Effector memory CD4-positive, alpha-beta T cell (primary cell): ENCODE measurements around the gene DEPDC1B.

Experiments used
- DNase-seq, 3 donors: peaks; one replicate each; pipeline ENCODE4 v3.0.0-alpha.2; 2020
- H3K27ac ChIP-seq: 2 replicates; pipeline ENCODE4 v1.7.0; 2013; ENCODE audit warnings: mild to moderate bottlenecking, low read length, moderate library complexity; ENCODE audit not compliant: insufficient read depth, poor library complexity, severe bottlenecking
- H3K27me3 ChIP-seq: replicated peaks from 2 replicates; pipeline ENCODE4 v1.7.0; 2013; ENCODE audit warnings: mild to moderate bottlenecking, low read length; ENCODE audit not compliant: insufficient read depth, control insufficient read depth, poor library complexity, severe bottlenecking
- H3K36me3 ChIP-seq: 2 replicates; pipeline ENCODE4 v1.7.0; 2013; ENCODE audit warnings: mild to moderate bottlenecking, low read length, moderate library complexity; ENCODE audit not compliant: control insufficient read depth, insufficient read depth
- H3K4me1 ChIP-seq: 2 replicates; pipeline ENCODE4 v1.7.0; 2013; ENCODE audit warnings: low read length, mild to moderate bottlenecking; ENCODE audit not compliant: control insufficient read depth, insufficient read depth, poor library complexity, severe bottlenecking
- H3K4me3 ChIP-seq: 2 replicates; pipeline ENCODE4 v1.7.0; 2013; ENCODE audit warnings: low read length, low read depth, mild to moderate bottlenecking; ENCODE audit not compliant: insufficient read depth, poor library complexity, severe bottlenecking
- H3K9me3 ChIP-seq: 2 replicates; pipeline ENCODE4 v1.7.0; 2013; ENCODE audit warnings: mild to moderate bottlenecking, low read length, moderate library complexity; ENCODE audit not compliant: control insufficient read depth

DEPDC1B gene

GRCh38 chr5:60677850-60678664, 21.9 kb downstream of the DEPDC1B start:
- no peaks in the 10 kb centered on the region for H3K9me3 ChIP-seq
- DNase-seq = no peak
- no peak overlapping the region for H3K4me3 ChIP-seq
- H3K27ac ChIP-seq = no peak overlapping the region
- H3K36me3 ChIP-seq = no peaks in the 10 kb centered on the region
- no peaks in the 10 kb centered on the region for H3K4me1 ChIP-seq
- no peaks in the 10 kb centered on the region for H3K27me3 ChIP-seq

DNA sequence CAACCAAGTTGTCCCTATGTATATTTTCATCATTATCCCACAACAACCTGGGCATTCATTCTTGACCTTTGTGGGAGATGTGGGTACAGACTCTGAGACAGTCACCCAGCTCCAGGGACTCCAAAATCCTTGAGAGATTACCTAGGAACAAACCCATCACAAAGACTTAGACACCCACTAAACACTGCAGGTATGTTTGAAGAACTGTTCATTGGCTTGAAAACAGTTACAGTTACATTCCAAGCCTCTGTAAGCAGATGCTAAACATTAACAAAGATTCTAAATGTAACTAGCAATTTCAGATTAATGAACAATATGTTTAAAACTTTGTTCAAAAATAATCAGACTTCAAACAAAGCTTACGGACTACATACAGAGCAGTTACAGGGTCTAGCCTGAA, 24.7 kb downstream of the DEPDC1B start:
- Histone ChIP-seq H3K27ac (no peak overlapping the region), H3K4me1 (no peaks in the 10 kb centered on the region), H3K27me3 (no peaks in the 10 kb centered on the region), H3K36me3 (no peaks in the 10 kb centered on the region), H3K4me3 (no peak overlapping the region), H3K9me3 (no peaks in the 10 kb centered on the region)
- no peak for DNase-seq

GRCh38 chr5:60674251-60675069, 25.5 kb downstream of the DEPDC1B start:
- no peaks in the 10 kb centered on the region for H3K27me3 ChIP-seq
- no peak overlapping the region for H3K4me3 ChIP-seq

GRCh38 chr5:60673334-60673733, 26.6 kb downstream of the DEPDC1B start:
- H3K27ac ChIP-seq = no peak overlapping the region
- H3K9me3 ChIP-seq = no peaks in the 10 kb centered on the region
- H3K4me3 ChIP-seq = no peak overlapping the region
- DNase-seq = no peak
- H3K36me3 ChIP-seq = no peaks in the 10 kb centered on the region
- no peaks in the 10 kb centered on the region for H3K27me3 ChIP-seq
- no peaks in the 10 kb centered on the region for H3K4me1 ChIP-seq

More at GRCh38 chr5:60674251-60675069, 25.5 kb downstream of the DEPDC1B start:
- no peaks in the 10 kb centered on the region for H3K4me1 ChIP-seq
- H3K9me3 ChIP-seq = no peaks in the 10 kb centered on the region
- no peaks in the 10 kb centered on the region for H3K36me3 ChIP-seq
- H3K27ac ChIP-seq = no peak overlapping the region
- no peak for DNase-seq

DNA sequence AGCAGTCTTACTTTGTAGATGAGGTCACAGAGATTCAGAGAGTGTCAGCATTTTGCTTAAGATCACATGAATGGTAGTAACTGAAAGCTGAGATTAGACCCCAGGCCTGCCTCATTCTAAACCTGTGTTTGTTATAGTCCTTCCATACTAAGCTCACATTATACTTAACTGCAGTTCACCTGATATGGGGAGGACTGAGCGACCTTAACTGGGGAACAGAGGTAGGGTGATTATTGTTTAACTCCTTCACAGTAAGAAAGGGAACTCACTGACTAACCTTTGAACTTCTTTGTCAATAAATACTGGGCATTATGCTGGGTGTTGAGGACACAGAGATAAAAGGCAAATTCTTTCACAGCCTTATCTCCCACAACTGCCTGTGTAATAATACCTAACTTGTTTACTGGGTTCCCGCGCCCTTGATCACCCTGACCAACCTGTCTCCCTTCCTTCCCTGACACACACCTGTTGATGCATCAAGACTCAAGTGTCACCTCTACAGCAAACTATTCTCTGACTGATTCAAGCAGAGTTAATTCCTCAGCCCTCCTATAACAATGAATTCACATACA, 27.2 kb downstream of the DEPDC1B start:
- H3K4me1 ChIP-seq = no peaks in the 10 kb centered on the region
- no peaks in the 10 kb centered on the region for H3K36me3 ChIP-seq
- DNase-seq = no peak
- H3K27me3 ChIP-seq = no peaks in the 10 kb centered on the region
- H3K9me3 ChIP-seq = no peaks in the 10 kb centered on the region
- no peak overlapping the region for H3K27ac ChIP-seq
- H3K4me3 ChIP-seq = no peak overlapping the region

- H3K27ac ChIP-seq = no peak overlapping the region
- H3K36me3 ChIP-seq = no peaks in the 10 kb centered on the region
- H3K27me3 ChIP-seq = no peaks in the 10 kb centered on the region
- H3K4me1 ChIP-seq = no peaks in the 10 kb centered on the region
- DNase-seq = no peak
- H3K9me3 ChIP-seq = no peaks in the 10 kb centered on the region
- H3K4me3 ChIP-seq = no peak overlapping the region
Observed at GRCh38 chr5:60671899-60672692, 27.9 kb downstream of the DEPDC1B start.

DNA sequence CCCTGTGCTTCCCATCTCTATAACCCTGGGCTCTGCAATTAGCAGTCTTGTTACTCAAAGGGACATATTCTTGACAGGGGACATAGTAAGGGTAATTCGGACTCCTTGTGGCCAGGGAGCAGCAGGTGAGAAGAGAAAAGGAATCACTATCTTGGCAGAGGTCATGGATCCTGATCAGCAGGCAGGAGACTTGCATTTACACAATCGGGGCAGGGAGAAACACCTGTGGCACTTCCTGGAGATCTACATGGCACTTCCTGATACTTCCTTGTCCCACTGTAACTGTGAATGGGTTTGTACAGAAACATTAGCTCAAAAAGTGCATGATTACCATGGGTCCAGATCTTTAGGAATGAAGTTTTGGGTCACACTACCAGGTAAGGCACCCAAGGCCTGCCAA, 29.2 kb downstream of the DEPDC1B start:
- Histone ChIP-seq H3K36me3 (no peaks in the 10 kb centered on the region), H3K27me3 (no peaks in the 10 kb centered on the region), H3K4me1 (no peaks in the 10 kb centered on the region), H3K9me3 (no peaks in the 10 kb centered on the region), H3K4me3 (no peak overlapping the region), H3K27ac (no peak overlapping the region)
- no peak for DNase-seq

- DNase-seq = no peak
- Histone ChIP-seq H3K27ac (no peak overlapping the region), H3K4me3 (no peak overlapping the region), H3K36me3 (no peaks in the 10 kb centered on the region), H3K9me3 (no peaks in the 10 kb centered on the region), H3K27me3 (no peaks in the 10 kb centered on the region), H3K4me1 (no peaks in the 10 kb centered on the region)
Observed at GRCh38 chr5:60668686-60669304, 31.2 kb downstream of the DEPDC1B start.

DNA sequence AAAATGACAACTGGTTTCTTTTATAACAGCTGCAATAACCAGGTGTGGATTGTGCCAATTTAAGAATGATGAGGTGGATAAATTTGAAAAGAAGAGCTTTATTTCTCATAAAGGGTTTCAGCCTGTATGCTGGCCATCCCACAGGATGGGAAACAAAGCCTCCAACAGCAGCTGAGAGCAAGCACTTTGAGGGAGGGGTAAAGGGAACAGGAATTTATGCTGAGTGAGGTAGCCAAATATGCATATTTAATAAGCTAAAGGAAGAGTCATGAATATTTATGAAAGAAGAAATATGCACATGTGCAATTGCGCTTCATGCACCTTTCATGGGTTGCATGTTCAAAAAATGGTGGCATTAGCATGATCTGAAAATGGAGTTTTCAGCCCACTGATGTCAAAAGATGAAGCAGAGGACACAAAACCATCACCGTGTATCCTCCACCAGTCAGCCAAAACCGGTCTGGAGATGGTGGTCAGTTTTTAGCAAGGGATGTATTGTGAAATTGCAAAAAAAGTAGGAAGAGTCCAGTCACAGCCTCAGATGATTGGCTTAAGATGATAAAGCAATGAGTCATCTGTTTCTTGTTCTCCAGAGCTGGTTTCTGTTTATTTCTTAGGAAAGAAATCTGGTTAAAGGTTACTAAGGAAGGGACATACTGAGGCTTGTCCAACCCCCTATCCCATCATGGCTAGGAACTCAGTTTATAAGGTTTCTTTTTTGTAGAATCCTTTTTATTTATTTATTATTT, 47.9 kb downstream of the DEPDC1B start:
- Histone ChIP-seq H3K36me3 (no peaks in the 10 kb centered on the region), H3K9me3 (no peaks in the 10 kb centered on the region), H3K4me3 (no peak overlapping the region), H3K4me1 (no peaks in the 10 kb centered on the region), H3K27ac (no peak overlapping the region), H3K27me3 (no peaks in the 10 kb centered on the region)
- no peak for DNase-seq
